Hepatic stellate cell (primary cell): ENCODE results near the gene SLF2.
A peak's percentile ranks its signal among the peaks of the same experiment; 100 is the strongest.
"Not testable (repeated sequence)": the region's sequence is repeated elsewhere in the genome, so short reads cannot be mapped to it uniquely, and the experiment has no call there.

Experiments used
- DNase-seq: peaks from one replicate; pipeline ENCODE4 v3.0.0; 2011; ENCODE audit warnings: low spot score

The SLF2 gene

GRCh38 chr10:100962351-100963080, 49.8 kb downstream of the SLF2 start:
- no peak for DNase-seq

DNA sequence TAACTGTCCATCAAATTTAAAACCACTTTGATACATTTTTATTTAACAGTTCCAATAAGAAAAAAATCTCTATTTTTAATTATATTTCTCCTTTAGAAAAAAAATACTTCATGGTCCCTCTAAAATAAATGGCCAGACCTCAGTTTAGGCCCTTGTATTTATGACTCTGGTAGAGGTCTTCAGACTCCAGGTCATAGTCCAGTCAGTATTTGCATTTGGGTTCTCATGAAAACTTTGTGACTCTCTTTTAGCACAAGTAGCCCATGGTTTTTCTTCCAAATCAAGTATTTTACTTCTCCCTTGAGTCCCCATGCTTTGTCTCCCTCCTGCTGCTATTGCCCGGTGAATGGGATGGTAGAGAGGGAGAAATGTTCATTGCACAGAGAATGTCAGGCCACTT, 51.1 kb downstream of the SLF2 start:
- no peak for DNase-seq

- DNase-seq = no peak
Observed at GRCh38 chr10:100965820-100966219, 53.1 kb downstream of the SLF2 start.

DNA sequence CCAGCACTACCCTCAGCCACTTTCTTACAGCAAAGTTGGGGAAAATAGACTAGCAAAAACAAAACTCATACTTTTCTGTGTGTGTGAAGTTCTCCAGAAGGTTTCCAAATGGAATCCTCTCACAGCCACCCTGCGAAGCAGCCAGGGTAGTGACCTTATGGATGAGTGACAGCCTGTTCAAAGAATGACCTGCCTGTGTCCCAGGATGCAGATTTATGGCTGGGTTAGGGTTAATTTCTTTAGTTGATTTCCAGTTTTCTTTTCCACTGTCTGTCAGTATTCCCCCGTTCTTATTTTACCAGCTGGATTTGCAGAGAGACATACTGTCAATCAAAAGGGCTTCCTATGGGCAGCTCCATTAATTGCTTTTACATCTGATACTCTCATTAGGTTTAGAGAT, 54.1 kb downstream of the SLF2 start:
- DNase-seq = no peak

DNA sequence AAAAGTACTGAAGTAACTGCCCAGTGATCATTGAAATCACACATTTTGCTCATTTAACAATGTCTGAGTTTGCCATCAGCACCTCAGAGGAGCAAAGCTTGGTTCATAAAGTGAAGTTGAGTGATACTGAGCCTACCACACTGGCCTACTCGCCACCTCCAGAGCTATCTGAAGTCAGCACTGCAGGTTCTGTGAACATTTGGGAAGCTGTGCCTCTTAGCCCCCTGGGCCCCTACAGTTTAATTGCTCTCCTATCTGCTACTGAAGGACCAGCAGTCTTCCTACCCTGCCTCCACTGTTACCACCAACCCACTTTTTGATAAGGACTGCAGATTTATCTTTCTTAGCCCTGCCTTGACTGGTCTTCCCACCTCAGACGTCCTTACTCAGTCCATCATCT, 54.6 kb downstream of the SLF2 start:
- no peak for DNase-seq

GRCh38 chr10:100968062-100968736, 55.4 kb downstream of the SLF2 start:
- no peak for DNase-seq

DNA sequence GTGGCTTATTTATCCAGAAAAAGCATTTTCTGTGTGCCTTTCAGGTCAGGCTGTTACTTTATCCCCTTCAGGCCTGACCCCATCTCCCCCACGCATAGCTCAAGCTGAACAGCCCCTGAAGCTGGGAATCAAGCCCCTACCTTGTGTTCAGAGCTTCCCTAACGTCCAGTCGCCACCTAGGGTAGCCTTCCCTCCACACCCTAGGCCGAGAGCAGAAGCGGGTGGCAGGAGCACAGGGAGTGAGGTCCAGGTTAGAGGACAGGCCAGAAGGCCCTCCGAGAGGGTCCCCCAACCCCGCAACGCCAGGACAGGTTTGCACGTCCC, 56.1 kb downstream of the SLF2 start:
- no peak for DNase-seq

- peak; percentile 66 for DNase-seq
Observed at GRCh38 chr10:100969187-100970075, 56.7 kb downstream of the SLF2 start, which contains the start of gene SEMA4G. SEMA4G (plus strand) TSS chr10:100969504; CDS start chr10:100972913, 3,409 bp downstream.

- DNase-seq = no peak
Observed at GRCh38 chr10:100970076-100970913, 57.5 kb downstream of the SLF2 start.

DNA sequence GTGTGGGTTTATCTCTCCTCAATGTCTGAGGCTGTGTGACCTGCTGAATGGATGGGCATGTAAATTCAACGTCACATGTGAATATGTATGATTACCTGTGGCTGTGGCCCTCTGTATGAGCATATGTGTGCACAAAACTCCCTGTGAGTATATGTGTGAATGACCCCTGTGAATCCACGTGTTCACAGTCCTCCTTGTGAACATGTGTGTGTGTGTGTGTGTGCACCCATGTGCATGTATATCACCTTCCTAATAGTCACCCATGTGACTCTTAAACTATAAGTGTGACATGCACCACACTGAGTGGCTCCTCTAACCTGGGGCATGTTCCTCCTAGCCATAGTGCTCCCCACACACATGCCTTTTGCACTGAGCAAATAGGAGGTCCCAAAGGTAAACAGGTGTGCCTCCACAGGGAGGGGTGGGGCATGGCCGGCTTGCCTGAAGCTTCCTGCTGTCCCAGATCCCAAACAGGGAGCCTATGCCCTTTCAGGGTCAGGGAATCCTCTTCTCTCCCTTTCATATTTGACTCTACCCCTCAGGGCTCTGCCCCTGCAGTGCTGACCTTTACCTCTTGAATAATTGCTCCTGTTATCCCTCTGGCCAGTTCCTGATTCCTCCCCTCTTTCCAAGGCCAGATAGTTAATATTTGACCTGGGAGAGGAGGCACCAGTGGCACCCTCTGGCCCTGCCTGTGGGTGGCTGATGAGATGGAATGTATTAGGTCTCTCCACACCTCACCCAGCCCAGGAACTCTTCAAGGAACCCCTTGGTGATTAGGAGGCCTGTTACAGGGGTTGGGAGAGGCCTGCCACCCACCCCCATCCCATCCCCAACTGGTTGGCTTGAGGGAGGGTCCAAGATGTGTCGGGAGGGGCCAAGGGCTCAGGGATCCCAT, 58.4 kb downstream of the SLF2 start:
- no peak for DNase-seq

GRCh38 chr10:100972115-100972903, 59.5 kb downstream of the SLF2 start:
- no peak for DNase-seq

DNA sequence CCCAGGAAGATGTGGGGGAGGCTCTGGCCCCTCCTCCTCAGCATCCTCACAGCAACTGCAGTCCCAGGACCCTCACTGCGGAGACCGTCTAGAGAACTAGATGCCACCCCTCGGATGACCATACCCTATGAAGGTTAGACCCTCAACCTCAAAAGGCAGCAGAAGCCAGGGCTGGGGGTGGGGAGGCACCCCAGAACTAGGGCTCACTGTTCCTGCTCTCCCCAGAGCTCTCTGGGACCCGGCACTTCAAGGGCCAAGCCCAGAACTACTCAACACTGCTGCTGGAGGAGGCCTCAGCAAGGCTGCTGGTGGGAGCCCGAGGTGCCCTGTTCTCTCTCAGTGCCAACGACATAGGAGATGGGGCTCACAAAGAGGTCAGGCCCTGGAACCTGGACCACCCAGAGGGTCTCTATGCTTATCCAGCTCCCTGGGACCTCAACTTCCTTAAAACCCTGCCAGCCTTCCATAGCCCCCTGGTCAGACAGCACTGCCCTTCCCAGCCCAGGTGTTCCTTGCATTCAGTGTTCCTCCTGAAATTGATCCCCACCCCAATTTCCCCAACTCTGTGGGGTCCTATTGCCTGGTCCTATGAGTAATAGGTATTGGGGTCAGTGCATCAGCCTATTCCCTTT, 60.3 kb downstream of the SLF2 start:
- DNase-seq = no peak

DNA sequence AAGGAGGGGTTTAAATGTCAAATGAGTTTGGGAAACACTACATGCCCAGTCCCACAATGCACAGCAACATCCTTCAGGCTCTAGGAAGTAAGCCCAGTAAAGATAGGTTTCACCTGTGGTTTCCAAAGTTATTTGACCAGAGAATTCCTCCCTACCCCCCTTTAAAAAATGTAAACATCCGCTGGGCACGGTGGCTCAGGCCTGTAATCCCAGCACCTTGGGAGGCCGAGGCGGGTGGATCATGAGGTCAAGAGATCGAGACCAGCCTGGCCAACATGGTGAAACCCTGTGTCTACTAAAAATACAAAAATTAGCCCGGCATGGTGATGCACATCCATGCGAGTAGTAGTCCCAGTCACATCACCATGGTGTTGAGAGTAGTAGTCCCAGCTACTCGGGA, 62.6 kb downstream of the SLF2 start:
- DNase-seq = not testable (repeated sequence)

- DNase-seq = no peak
Observed at GRCh38 chr10:100976906-100977305, 64.1 kb downstream of the SLF2 start.

DNA sequence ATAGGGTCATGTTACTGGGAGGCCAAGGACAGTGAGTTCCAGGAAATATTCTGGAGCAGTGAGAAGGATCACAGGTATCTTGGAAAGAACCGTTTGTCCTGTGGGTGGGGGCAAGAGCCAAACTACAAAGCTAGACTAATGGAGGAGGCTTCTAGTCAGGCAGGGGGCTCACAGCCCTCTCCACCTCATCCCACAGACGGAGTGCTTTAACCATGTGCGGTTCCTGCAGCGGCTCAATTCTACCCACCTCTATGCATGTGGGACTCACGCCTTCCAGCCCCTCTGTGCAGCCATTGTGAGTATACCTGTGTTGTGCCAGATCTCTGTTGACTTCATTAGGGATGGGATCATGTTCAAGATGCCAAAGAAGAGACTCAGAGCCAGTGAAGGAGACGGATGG, 64.7 kb downstream of the SLF2 start:
- no peak for DNase-seq

- no peak for DNase-seq
Observed at GRCh38 chr10:100978121-100978900, 65.5 kb downstream of the SLF2 start.

DNA sequence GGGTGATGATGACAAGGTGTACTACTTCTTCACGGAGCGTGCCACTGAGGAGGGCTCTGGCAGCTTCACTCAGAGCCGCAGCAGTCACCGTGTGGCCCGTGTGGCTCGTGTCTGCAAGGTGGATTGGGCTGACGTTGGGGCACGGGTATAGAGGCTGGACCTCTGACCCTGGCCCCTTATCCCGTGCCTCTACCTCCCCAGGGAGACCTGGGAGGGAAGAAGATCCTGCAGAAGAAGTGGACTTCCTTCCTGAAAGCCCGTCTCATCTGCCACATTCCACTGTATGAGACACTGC, 66.1 kb downstream of the SLF2 start:
- no peak for DNase-seq

GRCh38 chr10:100979791-100980272, 67.1 kb downstream of the SLF2 start:
- DNase-seq = no peak

DNA sequence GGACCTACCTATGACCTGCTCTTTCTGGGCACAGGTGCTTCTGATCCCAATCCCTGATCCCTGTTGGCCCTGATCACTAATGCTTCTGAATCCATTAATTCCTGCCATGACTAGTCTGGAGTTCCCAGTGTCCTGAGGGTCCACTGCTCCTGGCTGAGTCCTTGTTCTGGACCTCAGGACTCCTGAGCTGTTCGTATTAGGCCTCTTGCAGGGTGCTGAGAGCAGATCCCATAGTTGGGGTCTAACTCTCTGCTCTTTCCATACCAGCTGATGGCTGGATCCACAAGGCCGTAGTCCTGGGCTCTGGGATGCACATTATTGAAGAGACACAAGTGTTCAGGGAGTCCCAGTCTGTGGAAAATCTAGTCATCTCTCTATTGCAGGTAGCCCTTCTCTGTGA, 67.5 kb downstream of the SLF2 start:
- DNase-seq = no peak
